DMS79 treated with DMSO at 0.1 percent for 48 hours (cell line): ENCODE results near the gene PLCL1.

ENCODE experiments used
- DNase-seq: peaks from one replicate; lab custom pipeline; 2025; lab: John Stamatoyannopoulos, UW

The PLCL1 gene

DNA sequence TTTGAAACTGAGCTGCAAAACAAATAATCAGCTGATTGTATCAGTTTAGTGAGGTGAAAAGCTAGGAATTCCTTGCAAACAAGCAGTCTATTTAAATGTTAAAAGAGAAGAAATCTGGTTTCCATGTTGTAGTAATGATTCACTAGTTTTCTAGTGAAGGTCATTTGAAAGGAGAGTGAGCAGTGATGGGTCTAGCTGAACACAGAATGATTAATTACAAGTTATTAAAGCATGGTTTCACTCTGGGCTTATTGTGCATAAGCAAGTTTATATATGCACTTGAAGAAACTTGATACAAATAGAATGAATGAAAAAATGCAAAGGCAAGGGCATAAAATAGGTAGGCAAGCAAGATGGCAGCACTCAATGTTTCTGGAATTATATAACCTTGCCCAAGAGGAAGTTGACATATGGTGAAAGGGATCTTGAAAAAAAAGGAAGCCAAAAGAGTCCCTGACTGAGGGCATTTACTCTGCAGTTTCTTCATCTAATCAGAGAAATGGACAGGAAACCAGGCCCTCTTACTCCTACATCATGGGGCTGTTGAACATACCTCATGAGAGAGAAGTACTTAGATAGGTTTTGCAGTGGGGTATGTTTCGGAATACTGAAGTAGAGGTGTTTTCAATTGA lies 53.2 kb downstream of the PLCL1 start:
- no peak for DNase-seq

DNA sequence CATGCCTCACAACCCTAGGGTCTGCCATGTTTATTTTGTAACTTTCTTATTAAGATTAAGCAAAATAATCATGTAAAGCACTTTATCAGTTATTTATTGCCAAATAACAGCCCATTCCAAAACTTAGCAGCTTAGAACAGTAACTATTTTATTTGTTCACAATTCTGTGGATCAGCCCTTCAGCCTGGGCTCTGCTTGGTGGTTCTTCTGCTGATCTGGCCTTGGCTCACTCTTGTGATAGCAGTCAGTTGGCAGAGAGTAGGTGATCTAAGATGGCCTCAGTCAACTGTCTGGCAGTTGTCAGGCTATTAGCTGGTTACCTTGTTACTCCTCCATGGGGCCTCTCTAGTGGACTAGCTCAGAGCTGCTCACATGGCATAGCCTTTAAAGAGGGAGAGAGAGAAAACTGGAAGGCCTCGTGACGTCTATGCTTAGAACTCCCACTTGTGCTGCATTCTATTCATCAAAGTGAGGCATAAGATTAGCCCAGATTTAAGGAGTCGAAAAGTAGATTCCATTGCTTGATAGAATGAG lies 54.3 kb downstream of the PLCL1 start:
- DNase-seq = no peak

GRCh38 chr2:197862246-197862955 lies 58.0 kb downstream of the PLCL1 start:
- no peak for DNase-seq

DNA sequence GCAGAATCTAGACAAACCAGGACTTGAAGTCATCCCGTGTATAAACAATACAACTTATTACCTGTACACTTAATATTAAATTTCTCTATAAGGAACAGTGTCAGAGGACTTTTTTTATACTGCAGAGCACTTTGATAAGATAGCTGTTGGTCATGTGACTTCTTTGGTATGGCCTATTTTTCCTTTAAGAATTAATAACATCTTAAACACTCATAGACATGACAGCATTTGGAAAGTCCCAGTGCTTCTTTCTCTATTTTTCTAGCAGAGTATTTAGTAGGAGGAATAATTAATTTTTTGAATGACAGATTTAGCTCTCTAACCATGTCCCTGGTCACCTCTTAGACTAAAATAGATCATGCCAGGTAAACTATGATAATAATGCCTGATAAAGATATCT lies 59.4 kb downstream of the PLCL1 start:
- no peak for DNase-seq

DNA sequence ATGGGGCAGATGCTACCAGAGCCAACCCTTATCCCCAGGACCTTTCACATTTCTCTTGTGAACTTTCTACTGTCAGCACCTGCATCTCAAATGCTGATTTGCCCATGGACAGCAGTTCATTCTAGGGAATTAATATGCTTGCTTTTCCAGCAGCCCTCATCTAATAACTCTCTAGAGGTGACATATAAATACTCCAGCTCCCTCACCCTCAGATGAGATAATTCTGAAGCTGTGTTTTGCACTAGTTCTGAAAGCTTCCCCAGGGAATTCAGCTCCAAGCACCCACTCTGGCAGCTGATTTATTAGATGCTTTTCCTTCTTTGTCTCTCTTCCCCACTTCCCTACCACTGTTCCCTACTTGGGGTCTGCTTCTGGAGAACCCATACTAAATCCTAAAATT lies 62.1 kb downstream of the PLCL1 start:
- no peak for DNase-seq

DNA sequence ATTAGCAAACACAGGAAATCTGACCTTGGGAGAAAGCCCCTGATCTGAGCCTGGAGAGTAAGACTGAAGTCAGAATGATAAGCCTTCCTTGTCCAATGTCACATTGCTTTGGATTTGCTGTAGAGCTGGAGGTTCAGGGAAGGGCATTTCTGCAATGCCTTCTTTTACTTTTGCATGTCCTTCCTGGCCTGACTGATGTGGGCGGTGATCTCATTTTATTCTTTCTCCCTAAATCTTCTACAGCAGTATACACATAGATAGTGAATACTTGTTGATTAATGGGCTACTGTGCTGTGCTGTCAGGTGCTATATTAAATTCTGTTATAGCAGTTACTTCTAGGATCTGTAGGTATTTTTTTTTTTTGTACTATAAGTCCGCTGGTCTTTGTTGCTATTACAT lies 62.6 kb downstream of the PLCL1 start:
- DNase-seq = no peak

GRCh38 chr2:197867624-197868023 lies 63.2 kb downstream of the PLCL1 start:
- DNase-seq = no peak

DNA sequence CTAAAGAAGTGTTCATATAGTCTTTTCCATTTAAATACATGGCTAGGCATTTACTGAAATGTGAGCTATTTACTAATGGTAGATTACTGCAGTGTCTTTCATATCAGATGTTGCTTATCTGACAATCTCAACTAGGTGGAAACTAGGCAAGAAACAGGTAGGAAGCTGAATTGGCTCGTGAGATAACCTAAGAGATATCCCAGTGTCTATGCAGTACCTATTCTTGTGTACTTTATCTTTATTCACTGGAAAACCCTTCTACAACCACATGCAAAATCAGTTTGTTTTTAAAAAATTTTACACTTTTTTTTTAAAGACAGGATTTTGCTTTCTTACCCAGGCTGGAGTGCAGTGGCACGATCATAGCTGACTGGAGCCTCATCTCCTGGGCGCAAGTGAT lies 63.8 kb downstream of the PLCL1 start:
- DNase-seq = no peak

GRCh38 chr2:197869041-197869440 lies 64.6 kb downstream of the PLCL1 start:
- DNase-seq = no peak

DNA sequence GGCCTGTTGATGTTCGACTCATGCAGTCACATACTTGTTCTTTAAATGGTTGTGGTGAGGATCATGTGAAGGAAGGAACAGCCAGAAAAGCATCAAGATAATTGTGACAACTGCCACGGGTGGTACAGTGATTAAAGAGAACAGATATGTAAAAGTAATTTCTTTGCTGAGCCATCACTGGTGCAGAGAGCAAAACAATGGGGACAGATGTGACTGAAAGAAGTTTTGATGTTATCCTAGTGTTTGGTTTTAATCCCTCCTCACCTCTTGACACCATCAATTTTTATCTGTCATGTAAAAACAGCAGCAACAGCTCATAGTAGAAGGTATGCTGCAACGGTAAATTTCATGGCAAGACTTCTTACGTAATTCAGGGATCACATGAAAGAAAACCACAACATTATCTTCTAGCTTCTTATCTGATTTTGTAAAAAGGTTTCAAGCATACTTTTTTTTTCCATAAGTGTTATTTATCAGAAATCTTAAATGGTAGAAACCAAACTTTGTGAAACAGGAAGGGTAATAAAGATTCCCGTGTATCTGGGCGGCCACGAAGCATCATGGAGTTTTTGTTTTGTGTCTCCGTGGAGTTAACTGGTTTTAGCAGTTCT lies 65.2 kb downstream of the PLCL1 start:
- no peak for DNase-seq

- no peak for DNase-seq
Observed at GRCh38 chr2:197870137-197870536, 65.7 kb downstream of the PLCL1 start.

DNA sequence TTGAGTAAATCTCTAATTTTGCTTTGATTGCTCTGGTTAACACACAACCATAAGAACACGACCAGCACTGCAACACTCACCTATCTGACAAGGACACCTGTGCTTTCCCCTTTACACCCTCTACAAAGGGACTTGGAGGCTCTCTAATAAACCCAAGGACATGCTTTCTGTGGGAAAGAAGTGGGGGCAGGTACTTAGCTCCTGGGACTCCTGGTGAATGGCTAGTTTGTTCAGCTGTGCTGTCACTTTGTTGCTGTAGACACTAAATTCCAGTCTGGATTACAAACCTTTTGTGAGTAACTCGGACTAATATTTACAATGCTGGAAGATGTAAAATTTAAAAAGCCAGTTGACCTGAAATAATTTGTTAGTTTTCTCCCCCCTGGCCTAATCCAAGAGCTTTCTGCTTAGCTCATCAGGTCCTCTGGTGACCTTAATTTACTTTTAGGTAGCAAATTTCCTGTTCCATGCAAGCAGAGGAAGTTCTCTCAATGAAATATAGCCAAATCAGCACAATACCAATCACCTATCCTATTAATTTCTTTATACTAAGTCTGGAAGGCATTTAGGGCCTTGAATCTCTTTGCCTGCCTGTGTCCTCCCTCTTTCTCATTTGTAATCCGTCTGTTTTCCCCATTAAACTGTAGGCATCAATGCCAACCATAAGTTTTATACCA lies 67.5 kb downstream of the PLCL1 start:
- DNase-seq = no peak

- no peak for DNase-seq
Observed at GRCh38 chr2:197873293-197873701, 68.9 kb downstream of the PLCL1 start.

GRCh38 chr2:197875763-197876162 lies 71.4 kb downstream of the PLCL1 start:
- no peak for DNase-seq

DNA sequence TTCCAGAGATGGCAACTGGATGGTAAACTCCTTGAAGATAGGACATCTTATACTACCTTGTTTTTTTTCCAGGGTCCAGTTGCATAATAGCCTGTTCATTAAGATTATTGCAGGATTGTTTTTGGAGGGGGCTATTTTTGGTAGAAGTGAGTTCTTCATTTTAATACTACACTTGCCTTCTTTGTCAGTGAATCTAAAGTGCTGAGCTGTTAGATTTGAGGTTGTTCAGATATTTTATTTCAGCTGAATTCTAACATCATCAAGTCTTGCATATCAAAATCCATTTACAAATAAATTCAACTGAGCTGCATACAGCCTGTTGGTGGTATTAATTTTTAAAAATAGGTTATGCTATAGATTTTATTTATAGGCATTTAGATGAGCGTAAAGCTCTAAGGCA lies 72.1 kb downstream of the PLCL1 start:
- no peak for DNase-seq

DNA sequence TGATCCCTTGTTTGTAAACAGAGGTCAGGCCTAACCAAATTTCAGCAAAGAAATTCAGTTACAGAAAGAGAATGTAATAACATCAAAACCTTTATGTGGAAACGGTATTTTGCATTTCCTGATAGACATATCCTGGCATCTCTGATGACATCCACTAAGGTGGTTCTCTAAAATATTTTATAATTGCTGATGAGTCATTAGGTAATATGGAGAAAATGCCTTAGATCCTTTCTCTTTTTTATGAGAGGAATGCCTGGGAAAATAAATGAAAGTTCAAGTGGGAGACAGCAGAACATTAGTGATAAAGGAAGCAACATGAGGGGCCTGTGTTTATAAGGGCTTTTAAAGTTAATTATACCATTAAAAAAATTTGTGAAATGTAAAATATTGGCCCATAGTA lies 72.6 kb downstream of the PLCL1 start:
- no peak for DNase-seq

DNA sequence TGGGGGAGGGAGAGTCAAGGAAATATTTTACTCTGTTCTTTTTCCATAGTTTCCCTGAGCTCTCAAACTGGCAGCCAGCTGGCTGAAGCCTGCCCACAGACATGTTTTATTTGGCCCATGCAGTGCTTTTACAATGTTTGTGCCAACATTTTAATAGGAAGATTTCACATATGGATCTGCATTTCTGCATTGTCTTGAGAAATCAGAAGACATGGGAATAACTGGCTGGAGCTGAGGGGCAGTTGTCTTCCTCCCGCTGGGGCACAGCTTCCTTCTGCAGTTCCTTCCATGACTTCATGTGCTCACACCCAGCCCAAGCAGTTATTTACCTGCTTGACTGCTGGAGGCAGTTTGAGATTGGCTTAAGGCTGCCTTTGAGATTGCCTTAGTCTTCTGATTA lies 74.4 kb downstream of the PLCL1 start:
- no peak for DNase-seq

GRCh38 chr2:197879812-197880408 lies 75.5 kb downstream of the PLCL1 start:
- DNase-seq = no peak

DNA sequence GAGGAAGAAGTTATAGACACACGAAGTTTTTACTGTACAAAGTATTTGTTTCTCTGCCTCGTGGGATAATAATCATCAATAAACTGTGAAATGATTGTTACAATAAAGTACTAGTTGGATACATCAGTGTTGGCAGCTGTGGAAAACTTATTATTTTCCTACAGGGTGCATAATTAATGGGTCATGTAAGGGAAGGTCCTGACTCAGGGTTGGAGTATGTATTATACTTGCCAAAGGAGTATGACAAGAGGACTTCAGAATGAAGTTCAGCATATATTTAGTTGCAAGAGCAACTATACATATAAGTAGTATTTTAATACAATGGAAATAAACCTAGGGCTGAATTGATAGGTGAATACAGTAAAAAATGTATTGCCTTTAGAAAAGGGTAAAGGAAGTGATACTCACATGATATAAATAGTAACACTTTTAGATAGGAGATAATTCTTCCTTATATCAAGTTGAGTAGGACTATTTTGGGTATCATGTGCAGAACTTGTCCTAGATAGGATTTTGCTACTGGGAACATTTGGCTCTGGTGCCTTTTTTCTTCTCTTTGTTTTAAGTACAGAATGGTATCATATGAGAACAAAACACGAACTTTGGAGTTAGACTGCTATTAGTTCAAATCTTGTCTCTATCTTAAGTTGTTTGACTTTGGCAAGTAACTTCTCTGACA lies 79.1 kb downstream of the PLCL1 start:
- no peak for DNase-seq

GRCh38 chr2:197884252-197884651 lies 79.9 kb downstream of the PLCL1 start:
- DNase-seq = no peak

DNA sequence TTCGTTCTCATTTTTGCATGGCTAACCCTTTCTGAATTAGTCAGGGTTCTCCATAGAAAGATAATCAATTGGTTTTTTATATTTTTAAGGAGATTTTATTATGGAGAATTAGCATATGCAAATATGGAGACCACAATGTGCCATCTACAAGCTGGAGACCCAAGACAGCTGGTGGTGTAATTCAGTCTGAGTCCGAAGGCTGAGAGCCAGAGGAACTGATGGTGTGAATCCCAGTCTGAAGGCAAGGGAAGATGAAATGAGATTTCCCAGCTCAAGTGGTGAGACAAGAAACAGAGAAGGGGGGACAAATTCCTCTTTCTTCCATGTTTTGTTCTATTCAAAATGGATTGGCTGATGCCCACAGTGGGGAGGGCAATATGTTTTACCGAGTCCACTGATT lies 80.7 kb downstream of the PLCL1 start:
- no peak for DNase-seq

GRCh38 chr2:197885587-197885986 lies 81.2 kb downstream of the PLCL1 start:
- DNase-seq = no peak
